ENCODE data around the gene CLTRN.
"Not testable (repeated sequence)": the region's sequence is repeated elsewhere in the genome, so short reads cannot be mapped to it uniquely, and the experiment has no call there.

The CLTRN gene

DNA sequence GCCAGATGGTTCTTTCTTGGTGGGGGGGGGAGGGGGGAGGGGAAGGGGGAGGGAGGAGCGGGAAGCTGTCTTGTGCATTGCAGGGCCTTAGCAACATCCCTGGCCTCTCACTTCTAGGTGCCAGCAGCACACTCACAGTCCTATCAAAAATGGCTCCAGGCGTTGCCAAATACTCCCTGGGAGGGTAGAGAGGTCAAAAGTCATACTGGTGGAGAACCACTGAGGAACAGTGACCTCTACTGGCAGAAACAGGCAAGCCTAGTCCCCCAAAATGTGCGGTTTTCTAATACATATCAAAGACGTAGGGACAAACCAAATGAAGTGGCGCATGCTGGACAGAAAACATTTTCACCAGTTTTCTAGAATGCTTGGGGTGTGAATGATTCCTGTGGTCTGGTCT lies 17.1 kb downstream of the CLTRN start:
- not testable (repeated sequence) for DNase-seq (ENCODE audit: low read depth)

GRCh38 chrX:15646543-15646942 lies 18.1 kb downstream of the CLTRN start:
- no peak for DNase-seq (ENCODE audit: low read depth)

GRCh38 chrX:15646031-15646430 lies 18.6 kb downstream of the CLTRN start:
- DNase-seq (ENCODE audit: low read depth): no peak

- DNase-seq (ENCODE audit: low read depth): no peak
These were observed 19.3 kb downstream of the CLTRN start for GRCh38 chrX:15645266-15645665.

GRCh38 chrX:15644560-15644872 lies 20.1 kb downstream of the CLTRN start:
- DNase-seq (ENCODE audit: low read depth): no peak

DNA sequence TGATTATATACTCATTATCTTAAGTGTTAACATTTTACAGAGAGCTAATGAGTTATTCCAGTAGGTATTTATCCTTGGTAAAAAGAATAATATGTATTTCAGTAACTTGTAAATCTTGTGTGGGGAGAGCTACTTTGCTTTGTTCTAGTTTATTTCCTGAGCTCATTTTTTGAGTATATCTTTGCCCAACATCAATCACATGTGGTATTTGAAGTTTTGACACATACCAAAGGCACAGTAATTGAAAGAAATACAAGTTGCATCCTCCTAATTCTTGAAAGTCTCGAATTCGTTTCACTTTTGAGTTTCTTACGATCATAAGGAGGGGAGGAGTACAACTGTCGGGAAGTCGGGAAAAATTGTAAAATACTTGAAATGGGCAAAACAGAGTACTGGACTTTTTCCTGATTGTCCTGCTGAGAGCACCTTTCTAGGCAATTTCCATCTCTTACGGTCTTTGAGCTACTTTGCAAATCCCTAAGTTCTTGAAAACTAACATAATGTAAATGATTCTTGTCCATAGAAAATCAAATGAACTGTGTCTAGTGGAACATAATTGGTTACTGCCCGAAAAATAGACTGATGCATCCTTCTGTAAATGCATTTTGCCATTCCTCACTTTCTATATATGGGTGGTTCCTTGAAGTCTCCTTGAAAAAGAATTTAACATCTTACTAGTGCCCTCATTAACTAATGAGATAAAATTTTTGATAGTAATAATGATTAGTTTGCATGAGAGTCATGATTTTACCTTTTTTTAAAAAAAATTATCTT lies 20.6 kb downstream of the CLTRN start:
- no peak for DNase-seq (ENCODE audit: low read depth)

- DNase-seq (ENCODE audit: low read depth): no peak
These were observed 33.0 kb downstream of the CLTRN start for GRCh38 chrX:15631637-15632036.

DNA sequence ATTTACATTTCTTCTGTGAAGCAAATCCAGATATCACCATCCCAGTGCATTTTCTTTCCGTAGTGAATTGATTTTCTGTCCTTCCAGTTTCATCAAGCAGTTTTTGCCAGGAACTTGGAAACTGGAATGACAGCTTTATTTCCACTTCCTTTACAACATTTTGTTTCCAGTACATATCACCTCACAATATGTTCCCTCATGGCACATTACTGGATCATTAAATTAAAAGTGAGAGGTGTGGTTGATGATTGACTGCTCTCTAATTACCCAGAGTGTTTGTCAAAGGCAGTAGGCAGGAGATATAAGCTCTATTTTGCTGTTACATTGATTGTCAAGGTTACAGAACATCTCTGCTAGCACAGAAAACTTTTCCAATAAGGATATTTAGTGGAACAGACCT lies 41.6 kb downstream of the CLTRN start:
- DNase-seq (ENCODE audit: low read depth): no peak

DNA sequence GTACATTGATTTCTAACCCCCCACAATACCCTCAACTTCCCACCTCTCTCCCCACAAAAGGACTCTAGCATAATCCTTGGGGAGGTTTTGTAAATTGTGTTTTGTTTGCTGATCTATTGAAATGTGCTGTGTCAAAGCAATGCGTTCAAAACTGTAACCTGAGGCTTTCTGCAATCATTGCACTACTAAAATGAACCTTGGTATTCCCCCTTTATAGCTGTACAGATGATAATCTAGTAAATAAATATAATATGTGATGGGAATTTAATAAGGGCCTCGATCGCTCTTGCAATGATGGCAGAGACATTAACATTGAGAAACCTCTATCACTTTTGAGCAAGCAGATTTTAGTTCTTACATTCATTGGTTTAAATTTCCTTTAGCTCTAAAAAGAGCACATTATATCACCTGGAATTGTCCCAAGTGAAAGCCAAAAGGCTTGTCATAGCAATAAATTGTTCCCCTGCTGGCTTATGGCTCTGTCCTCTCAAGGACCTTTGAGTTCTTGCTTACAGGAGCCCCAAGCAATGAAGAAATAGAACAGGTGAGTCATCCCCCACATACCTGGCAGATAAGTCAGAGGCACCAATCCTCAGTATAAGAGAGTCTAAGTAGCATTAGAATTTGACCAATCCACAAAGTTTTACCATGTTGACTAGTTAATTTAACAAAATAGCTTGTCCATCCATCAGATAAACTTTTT lies 45.4 kb downstream of the CLTRN start:
- DNase-seq (ENCODE audit: low read depth): peak; percentile 3

DNA sequence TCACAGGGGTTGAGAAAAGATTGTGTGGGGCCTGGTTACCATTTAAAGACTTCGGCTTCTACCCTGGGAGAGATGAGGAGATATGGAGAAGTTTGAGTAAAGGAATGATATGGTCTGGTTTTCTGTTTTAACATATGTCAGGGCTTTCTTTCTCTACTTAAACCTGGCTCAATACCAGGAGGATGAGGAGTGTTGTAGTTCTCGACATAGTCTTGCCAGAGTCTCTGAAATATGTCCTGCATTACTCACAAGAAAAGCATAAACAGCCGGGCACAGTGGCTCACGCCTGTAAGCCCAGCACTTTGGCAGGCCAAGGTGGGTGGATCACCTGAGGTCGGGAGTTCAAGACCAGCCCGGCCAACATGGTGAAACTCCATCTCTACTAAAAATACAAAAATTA lies 47.5 kb downstream of the CLTRN start:
- DNase-seq (ENCODE audit: low read depth): no peak

DNA sequence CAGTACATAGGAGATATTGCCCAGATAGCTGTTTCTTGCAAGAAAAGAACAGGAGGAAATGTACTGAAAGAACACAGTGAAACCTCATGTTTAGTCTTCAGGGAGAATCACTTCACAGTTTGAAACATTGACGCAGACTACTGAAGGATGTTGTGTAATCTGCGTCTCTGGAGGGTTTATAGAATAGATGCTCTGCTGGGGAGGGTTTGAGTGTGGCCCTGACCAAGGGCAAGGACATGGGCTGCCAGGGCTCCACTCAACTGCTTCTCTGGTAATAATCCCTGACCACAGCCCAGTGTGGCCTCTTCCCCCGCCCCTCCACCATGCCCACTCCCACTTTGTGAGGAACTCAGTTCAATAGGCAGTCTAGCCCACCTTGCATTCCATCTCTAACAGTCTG lies 48.1 kb downstream of the CLTRN start:
- DNase-seq (ENCODE audit: low read depth): no peak

GRCh38 chrX:15607067-15607466 lies 57.5 kb downstream of the CLTRN start:
- no peak for DNase-seq (ENCODE audit: low read depth)

DNA sequence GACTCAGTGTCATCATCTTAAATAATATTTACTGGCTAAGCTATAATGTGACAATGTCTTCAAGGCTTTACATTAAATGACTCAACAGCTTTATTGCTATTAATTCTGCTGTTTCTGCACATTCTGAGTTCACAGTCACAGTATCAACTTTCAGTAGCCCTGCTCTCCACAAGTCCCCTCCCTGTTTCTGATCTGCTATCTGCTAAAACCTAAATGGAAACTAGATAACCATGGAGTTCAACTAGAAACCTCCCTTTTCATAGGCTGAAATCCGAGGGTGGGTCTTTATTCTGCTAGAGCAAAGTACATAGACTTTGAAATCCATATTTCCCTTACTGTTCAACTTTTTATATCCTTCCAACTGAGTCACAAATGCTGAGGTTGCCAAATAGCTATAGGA lies 58.5 kb downstream of the CLTRN start:
- DNase-seq (ENCODE audit: low read depth): no peak

DNA sequence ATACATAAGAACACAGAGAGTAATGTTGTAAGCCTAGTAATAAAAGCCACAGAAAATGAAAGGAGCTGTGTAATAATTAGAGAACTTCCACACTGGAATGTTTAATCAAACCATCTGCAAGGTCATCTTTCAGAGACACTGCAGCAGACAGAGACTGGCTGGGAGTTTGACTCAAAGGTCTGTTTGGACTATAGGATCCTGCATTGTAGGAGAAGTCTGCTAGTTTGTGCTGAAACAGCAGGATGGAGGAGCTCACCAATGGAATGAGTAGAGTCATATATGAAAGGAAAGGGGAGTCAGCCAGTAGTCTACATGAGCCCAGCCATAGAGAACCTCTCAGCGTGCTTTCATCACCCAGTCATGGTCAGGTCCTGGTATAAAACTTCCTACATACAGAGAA lies 59.4 kb downstream of the CLTRN start:
- no peak for DNase-seq (ENCODE audit: low read depth)

- no peak for DNase-seq (ENCODE audit: low read depth)
These were observed 61.8 kb downstream of the CLTRN start for GRCh38 chrX:15602761-15603160.

GRCh38 chrX:15601932-15602331 lies 62.7 kb downstream of the CLTRN start:
- no peak for DNase-seq (ENCODE audit: low read depth)

GRCh38 chrX:15600745-15601144 lies 63.9 kb downstream of the CLTRN start, which contains the start of gene ACE2:
Gene ACE2, minus strand, starts transcription at chrX:15600960. Its CDS starts 49 bp downstream, at chrX:15600911.
- no peak for DNase-seq (ENCODE audit: low read depth)

GRCh38 chrX:15600049-15600448 lies 64.6 kb downstream of the CLTRN start:
- DNase-seq (ENCODE audit: low read depth): no peak

GRCh38 chrX:15599461-15599860 lies 65.1 kb downstream of the CLTRN start:
- no peak for DNase-seq (ENCODE audit: low read depth)

DNA sequence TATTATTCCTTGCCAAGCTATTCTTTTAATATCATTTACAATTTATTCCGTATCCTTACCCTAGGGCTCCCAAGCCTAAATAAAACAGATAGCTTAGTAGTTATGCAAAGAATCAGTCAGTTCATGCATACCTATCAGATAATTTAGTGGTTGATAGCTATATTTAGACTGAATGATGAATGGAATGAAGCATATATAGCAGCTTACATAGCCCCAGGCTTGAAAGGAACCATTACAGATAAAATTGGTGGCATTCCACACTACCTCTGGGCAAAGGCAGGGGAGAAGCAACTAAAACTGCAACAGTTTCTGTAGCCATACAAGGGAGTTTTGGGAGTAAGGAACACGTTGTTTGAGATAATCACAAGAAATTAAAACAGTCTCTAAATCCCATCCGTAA lies 66.6 kb downstream of the CLTRN start:
- no peak for DNase-seq (ENCODE audit: low read depth)

DNA sequence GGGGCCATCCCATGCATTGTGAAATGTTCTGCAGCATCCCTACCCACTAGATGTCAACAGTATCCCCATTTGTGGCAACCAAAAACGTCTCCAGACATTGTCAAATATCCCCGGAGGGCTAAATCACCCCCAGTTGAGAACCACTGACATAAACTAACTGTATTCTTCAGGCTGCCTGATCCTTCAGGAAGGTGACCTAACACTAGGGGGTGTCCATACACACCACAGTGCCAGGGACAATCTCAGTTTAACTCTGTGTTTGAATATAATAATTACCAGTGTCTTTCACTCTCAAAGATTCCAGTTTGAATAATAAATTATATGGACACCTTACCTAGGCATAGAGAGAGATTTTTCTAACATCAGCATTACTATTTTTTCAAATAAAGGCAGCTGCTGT lies 70.2 kb downstream of the CLTRN start:
- DNase-seq (ENCODE audit: low read depth): no peak

DNA sequence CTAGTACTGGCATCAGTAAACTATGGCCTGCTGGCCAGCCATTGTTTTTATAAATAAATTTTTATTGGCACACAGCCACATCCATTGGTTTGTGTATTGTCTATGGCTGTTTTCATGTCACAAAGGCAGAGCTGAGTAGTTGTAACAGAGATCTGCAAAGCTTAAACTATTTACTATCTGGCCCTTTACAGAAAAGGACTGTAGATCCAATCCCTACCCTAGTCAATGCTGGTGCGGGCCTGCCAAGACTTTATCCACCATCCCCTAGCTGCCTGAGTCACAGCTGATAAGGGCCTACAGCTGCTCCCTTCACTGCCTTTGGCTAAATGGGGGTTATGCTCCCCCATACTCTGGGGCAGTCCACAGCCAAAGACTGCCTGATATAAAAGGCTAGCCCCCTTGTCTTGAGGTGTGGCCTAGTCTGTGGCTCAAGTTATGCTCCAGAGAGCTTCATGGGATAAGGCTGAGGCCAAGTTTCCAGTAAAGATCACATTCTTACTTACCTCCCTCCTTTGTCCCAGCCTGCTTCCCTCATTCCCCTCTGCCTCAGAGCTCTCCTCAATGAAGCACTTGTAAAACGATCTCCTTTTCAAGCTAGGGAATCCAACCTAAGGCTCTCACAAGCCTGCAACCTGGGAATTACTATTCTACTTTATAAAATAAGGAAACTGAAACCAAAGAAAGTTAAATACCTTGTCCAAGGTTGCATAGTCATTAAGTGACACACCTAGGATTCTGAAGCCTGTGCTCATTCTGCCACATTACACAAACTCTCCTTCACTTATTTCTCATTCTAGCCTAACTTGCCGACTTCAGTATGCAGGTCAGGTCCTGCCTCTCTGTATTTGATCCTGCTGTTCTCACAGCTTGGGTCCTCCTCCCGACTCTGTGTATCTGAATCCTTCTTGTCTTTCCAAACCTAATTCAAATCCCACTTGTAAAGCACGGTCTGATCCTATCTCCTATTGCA lies 84.5 kb downstream of the CLTRN start:
- no peak for DNase-seq (ENCODE audit: low read depth)

Measured in HS-5 (cell line).